ENCODE results near the gene TRUB2.

Gene TRUB2

GRCh38 chr9:128260340-128260739 is 61.9 kb downstream of the TRUB2 start:
- DNase-seq: no peak

GRCh38 chr9:128259156-128259555 is 63.1 kb downstream of the TRUB2 start:
- DNase-seq: no peak

- DNase-seq: no peak
Observed at GRCh38 chr9:128258326-128258725, 63.9 kb downstream of the TRUB2 start.

GRCh38 chr9:128257907-128258306 is 64.3 kb downstream of the TRUB2 start:
- DNase-seq: no peak

GRCh38 chr9:128257086-128257825 is 65.0 kb downstream of the TRUB2 start:
- DNase-seq: no peak
